Measurements from ENCODE around the gene CPSF4. TPM values are rescaled to one million over a fixed set of nuclear protein-coding genes. Genes with fewer than 3 reads are reported as not detected.

Gene CPSF4
- total RNA-seq, 1 experiment from 2014 or later, result 67.0 TPM

- Histone ChIP-seq H3K79me2 (ENCODE audit: insufficient read depth, low read length) (peaks cover 40% of the 10 kb centered on the region), H3K27me3 (ENCODE audit: insufficient read depth, low read length) (no peaks in the 10 kb centered on the region), H3K9me3 (ENCODE audit: control insufficient read depth in 1 of 2, insufficient read depth in 1 of 2, low read depth in 1 of 2, low read length in 2 of 2) (no peaks in the 10 kb centered on the region), H3K9ac (ENCODE audit: low read length) (no peak overlapping the region), H3K9me2 (ENCODE audit: insufficient read depth) (no peaks in the 10 kb centered on the region), H3K4me1 (ENCODE audit: control insufficient read depth in 1 of 2, insufficient read depth in 2 of 2, low read length in 2 of 2) (no peaks in the 10 kb centered on the region), H3K4me3 (replicated peaks in 1 of 2; ENCODE audit: low read depth in 1 of 2, low read length in 2 of 2) (no peak overlapping the region), H3K4me2 (ENCODE audit: low read length) (no peak overlapping the region), H2AFZ (ENCODE audit: low read depth, low read length, poor library complexity, severe bottlenecking) (no peak overlapping the region), H3K27ac (ENCODE audit: low read depth, low read length) (no peak overlapping the region), H3K36me3 (ENCODE audit: control insufficient read depth in 1 of 2, insufficient read depth in 2 of 2, low read length in 2 of 2) (peaks cover 45 to 62% of the 10 kb centered on the region in 2 experiments), H4K20me1 (ENCODE audit: insufficient read depth) (no peaks in the 10 kb centered on the region)
- intact Hi-C loops (cut with micrococcal nuclease), result no loop called here
- DNase-seq (ENCODE audit: low read depth, low spot score), result no peak
- ChIA-PET RAD21 (ENCODE audit: low non-redundant PET in 1 of 2, low total read pairs in 2 of 2, uncharacterized antibody in 2 of 2, unreplicated experiment in 2 of 2) (no interaction called here), CTCF (no interaction called here), POLR2A (interaction anchor here (2.3 kb wide), 1 partner anchor 9 kb away, joined by 6 read pairs; the partner anchor contains the start of genes BUD31 and PDAP1)
- no peak for ATAC-seq
- TF ChIP-seq POLR2AphosphoS5 (IDR thresholded peaks at IDR 0.05; ENCODE audit: low read depth, low read length), result no peak
- TF ChIP-seq ATF3 (IDR thresholded peaks at IDR 0.05), result no peak
- no peak for TF ChIP-seq RAD21 (IDR thresholded peaks at IDR 0.05; ENCODE audit: low read depth)
- no peak for TF ChIP-seq CTCF (IDR thresholded peaks at IDR 0.05 in 2 of 3, conservative IDR thresholded peaks at IDR 0.05 in 1 of 3; ENCODE audit: borderline replicate concordance in 1 of 3, insufficient read depth in 1 of 3, low read depth in 2 of 3, low read length in 2 of 3)
- no peak for TF ChIP-seq EGR1 (IDR thresholded peaks at IDR 0.05; ENCODE audit: low read depth)
- TF ChIP-seq YY1 (IDR thresholded peaks at IDR 0.05; ENCODE audit: extremely low read depth, insufficient replicate concordance, low read depth, low read length), result no peak
- no peak for TF ChIP-seq ELF1 (IDR thresholded peaks at IDR 0.05; ENCODE audit: borderline replicate concordance, low read depth)
- TF ChIP-seq SRF (IDR thresholded peaks at IDR 0.05; ENCODE audit: low read depth), result no peak
- TF ChIP-seq REST (IDR thresholded peaks at IDR 0.05; ENCODE audit: low read depth), result no peak
- no peak for TF ChIP-seq MAX (IDR thresholded peaks at IDR 0.05)
- no peak for TF ChIP-seq TCF7L2 (IDR thresholded peaks at IDR 0.05; ENCODE audit: borderline replicate concordance, extremely low read depth, insufficient read depth, insufficient read length)
- TF ChIP-seq EZH2phosphoT487 (IDR thresholded peaks at IDR 0.05; ENCODE audit: borderline replicate concordance), result no peak
- TF ChIP-seq CEBPB (IDR thresholded peaks at IDR 0.05; ENCODE audit: low read depth), result no peak
- TF ChIP-seq ZFX (IDR thresholded peaks at IDR 0.05), result no peak
- no peak for TF ChIP-seq EZH2 (IDR thresholded peaks at IDR 0.05)
- no TSS peak for BruUV-seq (replicated peaks)
Measured at GRCh38 chr7:99399597-99399996, 39.1 kb upstream of the CPSF4 start.
